Measurements from ENCODE around the gene CASP8. TPM values are rescaled to one million over a fixed set of nuclear protein-coding genes. Genes with fewer than 3 reads are reported as not detected.

CASP8 gene
- total RNA-seq, 1 experiment from 2014 or later: 28.4 TPM

DNA sequence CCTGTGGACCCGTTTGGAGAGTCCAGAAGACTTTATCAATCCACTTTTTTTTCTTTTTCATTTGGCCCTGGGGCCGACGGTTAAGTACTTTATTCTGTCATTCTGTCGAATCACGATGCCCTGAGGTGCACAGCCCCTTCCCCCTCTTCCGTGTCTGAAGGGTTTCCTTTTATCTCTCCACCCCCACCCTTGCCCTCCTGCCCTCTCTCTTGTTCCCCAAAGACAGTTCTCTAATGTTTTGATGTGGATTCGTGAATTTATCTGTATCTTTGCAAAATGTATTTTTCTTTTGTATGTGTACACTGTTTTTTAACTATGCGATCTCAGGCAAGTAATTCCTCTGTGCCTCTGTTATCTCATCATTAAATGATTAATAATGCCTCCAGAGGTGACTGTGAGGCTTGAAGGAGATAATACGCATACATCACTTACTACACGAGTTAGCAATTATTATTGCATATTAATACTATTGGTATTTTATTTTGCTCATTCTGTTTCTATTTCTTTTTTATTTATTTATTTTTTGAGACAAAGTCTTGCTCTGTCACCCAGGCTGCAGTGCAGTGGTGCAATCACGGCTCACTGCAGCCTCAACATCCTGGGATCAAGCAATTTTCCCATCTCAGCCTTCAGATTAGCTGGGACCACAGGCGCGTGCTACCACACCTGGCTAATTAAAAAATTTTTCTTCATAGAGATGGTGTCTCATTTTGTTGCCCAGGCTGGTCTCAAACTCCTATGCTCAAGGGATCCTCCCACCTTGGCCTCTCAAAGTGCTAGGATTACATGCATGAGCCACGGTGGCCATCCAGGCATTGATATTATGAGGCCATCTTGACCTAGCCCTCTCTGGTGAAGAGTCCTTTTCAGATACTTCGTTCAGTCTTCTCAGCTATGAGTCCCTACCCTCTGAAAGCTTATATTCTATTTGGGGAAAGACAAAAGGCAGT, 1.4 kb upstream of the CASP8 start:
- no peaks in the 10 kb centered on the region for H3K9me3 ChIP-seq (ENCODE audit: low read depth, low read length, poor library complexity, severe bottlenecking)
- no peaks in the 10 kb centered on the region for H3K27me3 ChIP-seq (replicated peaks; ENCODE audit: insufficient read depth, low read depth, low read length, poor library complexity)
- H3K4me3 ChIP-seq (ENCODE audit: low read depth, low read length, poor library complexity, severe bottlenecking): peak overlapping the region; percentile 38
- intact Hi-C loops (cut with micrococcal nuclease; ENCODE audit: unreplicated experiment): no loop called here
- no TSS peak for BruUV-seq (replicated peaks)
- H3K4me1 ChIP-seq (ENCODE audit: insufficient read depth, low read length, poor library complexity, severe bottlenecking): peaks cover 40% of the 10 kb centered on the region
- POLR2A ChIA-PET (ENCODE audit: low non-redundant PET): no interaction called here
- DNase-seq (ENCODE audit: low spot score): peak; percentile 59
- no peaks in the 10 kb centered on the region for H3K36me3 ChIP-seq (ENCODE audit: insufficient read depth, low read length, poor library complexity, severe bottlenecking)
- CTCF ChIA-PET: no interaction called here
- no peak for TF ChIP-seq EZH2 (IDR thresholded peaks at IDR 0.05; ENCODE audit: borderline replicate concordance, low read depth, low read length, poor library complexity, severe bottlenecking)
- no peak; the same call in 1 of the 2 replicates for TF ChIP-seq CTCF (conservative IDR thresholded peaks at IDR 0.05; ENCODE audit: low read depth, low read length)
- H3K27ac ChIP-seq (ENCODE audit: low read depth, low read length, poor library complexity, severe bottlenecking): peak overlapping the region; percentile 80

GRCh38 chr2:201261471-201261870, 1.1 kb downstream of the CASP8 start:
- Histone ChIP-seq H3K4me3 (ENCODE audit: low read depth, low read length, poor library complexity, severe bottlenecking) (no peak overlapping the region), H3K27ac (ENCODE audit: low read depth, low read length, poor library complexity, severe bottlenecking) (no peak overlapping the region), H3K4me1 (ENCODE audit: insufficient read depth, low read length, poor library complexity, severe bottlenecking) (peaks cover 43% of the 10 kb centered on the region), H3K27me3 (replicated peaks; ENCODE audit: insufficient read depth, low read depth, low read length, poor library complexity) (no peaks in the 10 kb centered on the region), H3K9me3 (ENCODE audit: low read depth, low read length, poor library complexity, severe bottlenecking) (no peaks in the 10 kb centered on the region), H3K36me3 (ENCODE audit: insufficient read depth, low read length, poor library complexity, severe bottlenecking) (no peaks in the 10 kb centered on the region)
- POLR2A ChIA-PET (ENCODE audit: low non-redundant PET): no interaction called here
- DNase-seq (ENCODE audit: low spot score): no peak
- intact Hi-C loops (cut with micrococcal nuclease; ENCODE audit: unreplicated experiment): no loop called here
- CTCF ChIA-PET: no interaction called here
- no TSS peak for BruUV-seq (replicated peaks)
- TF ChIP-seq EZH2 (IDR thresholded peaks at IDR 0.05; ENCODE audit: borderline replicate concordance, low read depth, low read length, poor library complexity, severe bottlenecking) (no peak), CTCF (conservative IDR thresholded peaks at IDR 0.05; ENCODE audit: low read depth, low read length) (no peak)

DNA sequence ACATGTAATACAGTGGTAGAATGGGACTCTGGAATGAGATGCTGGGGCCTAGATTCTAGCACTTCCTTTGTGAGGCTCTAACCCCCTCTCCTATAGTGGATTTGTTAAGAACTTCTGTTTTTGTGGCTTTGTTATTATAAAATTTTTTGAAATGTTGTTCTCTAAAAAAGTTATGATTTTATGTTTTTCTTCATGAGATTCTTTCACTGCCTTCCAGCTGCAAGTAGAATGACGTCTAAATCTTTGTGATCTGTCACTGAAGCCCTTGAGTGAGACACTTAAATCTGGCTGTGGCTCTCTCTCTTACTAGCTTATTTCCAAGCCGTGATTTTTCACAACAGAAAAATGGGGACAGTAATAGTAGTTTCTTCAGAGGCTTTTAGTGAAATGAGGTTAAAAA, 1.6 kb downstream of the CASP8 start:
- CTCF ChIA-PET: no interaction called here
- BruUV-seq (replicated peaks): no TSS peak
- intact Hi-C loops (cut with micrococcal nuclease; ENCODE audit: unreplicated experiment): no loop called here

More for the DNA sequence above, 1.6 kb downstream of the CASP8 start:
- Histone ChIP-seq H3K27me3 (replicated peaks; ENCODE audit: insufficient read depth, low read depth, low read length, poor library complexity) (no peaks in the 10 kb centered on the region), H3K4me1 (ENCODE audit: insufficient read depth, low read length, poor library complexity, severe bottlenecking) (peaks cover 43% of the 10 kb centered on the region), H3K4me3 (ENCODE audit: low read depth, low read length, poor library complexity, severe bottlenecking) (no peak overlapping the region), H3K36me3 (ENCODE audit: insufficient read depth, low read length, poor library complexity, severe bottlenecking) (no peaks in the 10 kb centered on the region), H3K27ac (ENCODE audit: low read depth, low read length, poor library complexity, severe bottlenecking) (no peak overlapping the region), H3K9me3 (ENCODE audit: low read depth, low read length, poor library complexity, severe bottlenecking) (no peaks in the 10 kb centered on the region)
- POLR2A ChIA-PET (ENCODE audit: low non-redundant PET): no interaction called here
- no peak for TF ChIP-seq CTCF (conservative IDR thresholded peaks at IDR 0.05; ENCODE audit: low read depth, low read length)
- TF ChIP-seq EZH2 (IDR thresholded peaks at IDR 0.05; ENCODE audit: borderline replicate concordance, low read depth, low read length, poor library complexity, severe bottlenecking): no peak
- DNase-seq (ENCODE audit: low spot score): no peak
